OCI-LY3 (cell line): Measurements from ENCODE around the gene GSAP.
"Not testable (repeated sequence)": the region's sequence is repeated elsewhere in the genome, so short reads cannot be mapped to it uniquely, and the experiment has no call there.

Source experiments
- H2AFZ ChIP-seq: fragments of 200-600, 300-600 bp; shearing (Covaris generic); 2 replicates; pipeline ENCODE4 v1.6.0; 2014; ENCODE audit warnings: antibody characterized with exemption, low read depth, low read length
- H3K27ac ChIP-seq: fragments of 200-600, 300-600 bp; sonication (generic); 2 replicates; pipeline ENCODE4 v1.5.1; 2014; ENCODE audit warnings: mild to moderate bottlenecking, low read length, moderate library complexity, mixed read lengths
- H3K27me3 ChIP-seq: fragments of 200-600, 300-600 bp; sonication (generic); 2 replicates; pipeline ENCODE4 v1.6.1; 2014; ENCODE audit warnings: low read depth, low read length, mixed read lengths
- H3K36me3 ChIP-seq: fragments of 200-600, 300-600 bp; sonication (generic); replicated peaks from 2 replicates; pipeline ENCODE3; 2014; ENCODE audit warnings: low read depth, low read length, mixed read lengths
- H3K4me1 ChIP-seq: fragments of 300-600, 200-600 bp; sonication (generic); 2 replicates; pipeline ENCODE4 v1.6.1; 2014; ENCODE audit warnings: low read length, mixed read lengths
- H3K4me2 ChIP-seq: fragments of 200-600, 300-600 bp; sonication (generic); 2 replicates; pipeline ENCODE4 v1.6.1; 2014; ENCODE audit warnings: low read length, mixed read lengths
- H3K4me3 ChIP-seq: fragments of 300-600, 200-600 bp; sonication (generic); 2 replicates; pipeline ENCODE4 v1.5.1; 2014; ENCODE audit warnings: antibody characterized with exemption, mild to moderate bottlenecking, low read length, moderate library complexity
- H3K79me2 ChIP-seq: fragments of 300-600, 200-600 bp; shearing (Covaris generic); 2 replicates; pipeline ENCODE4 v1.6.1; 2014; ENCODE audit warnings: mild to moderate bottlenecking, low read length, mixed read lengths
- H3K9ac ChIP-seq: fragments of 300-600, 200-600 bp; shearing (Covaris generic); 2 replicates; pipeline ENCODE4 v1.6.0; 2014; ENCODE audit warnings: mild to moderate bottlenecking, low read length, moderate library complexity
- H3K9me3 ChIP-seq: fragments of 200-600, 300-600 bp; shearing (Covaris generic); 2 replicates; pipeline ENCODE4 v1.6.1; 2014; ENCODE audit warnings: low read length, mixed read lengths; ENCODE audit not compliant: insufficient read depth
- H4K20me1 ChIP-seq: fragments of 200-600, 300-600 bp; sonication (generic); 2 replicates; pipeline ENCODE4 v1.6.1; 2016; ENCODE audit warnings: low read length, mixed read lengths; ENCODE audit not compliant: insufficient read depth
- CTCF ChIP-seq: fragments of 200-600, 300-600 bp; sonication (generic); IDR thresholded peaks from 2 replicates; pipeline ENCODE4 v1.5.1; 2014; ENCODE audit warnings: antibody characterized with exemption, low read length, low read depth
- EZH2phosphoT487 ChIP-seq: fragments of 200-600 bp; shearing (Covaris generic); IDR thresholded peaks from 2 replicates; pipeline ENCODE4 v1.6.1; 2018; ENCODE audit warnings: antibody characterized with exemption, mixed run types, low read depth

The GSAP gene

GRCh38 chr7:77454802-77455201 is 38.7 kb upstream of the GSAP start:
- TF ChIP-seq CTCF = no peak
- no peak for TF ChIP-seq EZH2phosphoT487
- Histone ChIP-seq H3K27ac (no peak overlapping the region), H3K9ac (no peak overlapping the region)

GRCh38 chr7:77453531-77453930 is 37.4 kb upstream of the GSAP start:
- no peak for TF ChIP-seq CTCF
- TF ChIP-seq EZH2phosphoT487 = no peak
- Histone ChIP-seq H2AFZ (no peak overlapping the region), H3K79me2 (no peaks in the 10 kb centered on the region), H3K9me3 (no peaks in the 10 kb centered on the region), H3K4me3 (no peak overlapping the region), H3K4me1 (no peaks in the 10 kb centered on the region), H3K9ac (no peak overlapping the region), H3K27ac (no peak overlapping the region), H3K36me3 (no peaks in the 10 kb centered on the region), H3K4me2 (no peak overlapping the region), H3K27me3 (no peaks in the 10 kb centered on the region), H4K20me1 (no peaks in the 10 kb centered on the region)

More at GRCh38 chr7:77454802-77455201, 38.7 kb upstream of the GSAP start:
- no peak overlapping the region for H2AFZ ChIP-seq
- no peak overlapping the region for H3K4me2 ChIP-seq
- no peaks in the 10 kb centered on the region for H4K20me1 ChIP-seq
- H3K9me3 ChIP-seq = no peaks in the 10 kb centered on the region
- no peaks in the 10 kb centered on the region for H3K27me3 ChIP-seq
- H3K36me3 ChIP-seq = no peaks in the 10 kb centered on the region
- H3K79me2 ChIP-seq = no peaks in the 10 kb centered on the region
- H3K4me3 ChIP-seq = no peak overlapping the region
- no peaks in the 10 kb centered on the region for H3K4me1 ChIP-seq

DNA sequence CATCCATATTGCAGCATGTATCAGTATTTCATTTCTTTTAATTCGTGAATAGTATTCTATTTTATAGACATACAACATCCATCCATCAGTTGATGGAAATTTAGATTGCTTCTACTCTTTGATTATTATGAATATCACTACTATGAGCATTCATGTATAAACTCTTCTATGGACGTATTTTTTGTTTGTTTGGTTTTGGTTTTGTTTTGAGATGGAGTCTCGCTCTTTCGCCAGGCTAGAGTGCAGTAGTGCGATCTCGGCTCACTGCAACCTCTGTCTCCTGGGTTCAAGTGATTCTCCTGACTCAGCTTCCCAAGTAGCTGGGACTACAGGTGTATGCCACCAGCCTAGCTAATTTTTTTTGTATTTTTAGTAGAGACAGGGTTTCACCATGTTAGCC is 35.8 kb upstream of the GSAP start:
- H3K9ac ChIP-seq, H3K27me3 ChIP-seq, H3K4me1 ChIP-seq, H3K79me2 ChIP-seq, H2AFZ ChIP-seq, H4K20me1 ChIP-seq, H3K9me3 ChIP-seq, H3K27ac ChIP-seq, H3K4me3 ChIP-seq, H3K36me3 ChIP-seq, H3K4me2 ChIP-seq: not testable (repeated sequence)

GRCh38 chr7:77450613-77451012 is 34.5 kb upstream of the GSAP start:
- Histone ChIP-seq H2AFZ (no peak overlapping the region), H4K20me1 (no peaks in the 10 kb centered on the region), H3K9ac (no peak overlapping the region), H3K36me3 (no peaks in the 10 kb centered on the region), H3K27ac (no peak overlapping the region), H3K4me1 (no peaks in the 10 kb centered on the region), H3K4me3 (no peak overlapping the region), H3K27me3 (no peaks in the 10 kb centered on the region), H3K4me2 (no peak overlapping the region), H3K9me3 (no peaks in the 10 kb centered on the region), H3K79me2 (no peaks in the 10 kb centered on the region)
- no peak for TF ChIP-seq CTCF
- TF ChIP-seq EZH2phosphoT487 = no peak

GRCh38 chr7:77450054-77450453 is 33.9 kb upstream of the GSAP start:
- Histone ChIP-seq H3K27me3 (no peaks in the 10 kb centered on the region), H3K79me2 (no peaks in the 10 kb centered on the region), H3K27ac (no peak overlapping the region), H3K9me3 (no peaks in the 10 kb centered on the region), H4K20me1 (no peaks in the 10 kb centered on the region), H2AFZ (no peak overlapping the region), H3K4me3 (no peak overlapping the region), H3K9ac (no peak overlapping the region), H3K36me3 (no peaks in the 10 kb centered on the region), H3K4me1 (no peaks in the 10 kb centered on the region), H3K4me2 (no peak overlapping the region)
- TF ChIP-seq CTCF (no peak), EZH2phosphoT487 (no peak)
